H1 (cell line): ENCODE measurements around the gene PRDX2. TPM values are rescaled to one million over a fixed set of nuclear protein-coding genes. Genes with fewer than 3 reads are reported as not detected.
"Not testable (repeated sequence)": the region's sequence is repeated elsewhere in the genome, so short reads cannot be mapped to it uniquely, and the experiment has no call there.

ENCODE experiments used
- CTCF ChIA-PET: fragments of 300-600 bp; sonication (Branson Sonifier 250); formaldehyde crosslinking; loops from one replicate; lab custom pipeline; 2021; ENCODE audit not compliant: partially characterized antibody; lab: Charles Lee
- POLR2A ChIA-PET: fragments of 300-600 bp; sonication (Branson Sonifier 250); formaldehyde crosslinking; loops from one replicate; lab custom pipeline; 2021; ENCODE audit warnings: inconsistent platforms; ENCODE audit not compliant: partially characterized antibody; lab: Charles Lee
- DNase-seq, 2 experiments: peaks; one replicate each; pipeline versions ENCODE4 v3.0.0 to v3.0.0-alpha.2; 2010 to 2022; ENCODE audit warnings: low spot score in 2 of 2, low read depth in 1 of 2, mixed read lengths in 1 of 2
- FAIRE-seq: peaks from 2 replicates; lab custom pipeline; 2011; peaks lifted over from hg19 to GRCh38; lab: Jason Lieb, UNC
- H2AFZ ChIP-seq: 2 replicates; pipeline ENCODE4 v1.8.1; 2012; ENCODE audit warnings: low read length, inconsistent platforms
- H2AK5ac ChIP-seq: 2 replicates; pipeline ENCODE4 v1.6.1; 2013; ENCODE audit warnings: low read depth, low read length
- H2BK120ac ChIP-seq: replicated peaks from 2 replicates; pipeline ENCODE3; 2013; ENCODE audit warnings: low read depth, low read length, inconsistent platforms
- H2BK12ac ChIP-seq: 2 replicates; pipeline ENCODE4 v1.6.1; 2013; ENCODE audit warnings: low read depth, low read length
- H2BK15ac ChIP-seq: 2 replicates; pipeline ENCODE4 v1.6.1; 2013; ENCODE audit warnings: low read length
- H2BK20ac ChIP-seq: 2 replicates; pipeline ENCODE4 v1.6.1; 2013; ENCODE audit warnings: low read length
- H2BK5ac ChIP-seq: 2 replicates; pipeline ENCODE4 v1.6.1; 2013; ENCODE audit warnings: low read depth, low read length
- H3K14ac ChIP-seq: 2 replicates; pipeline ENCODE4 v1.6.1; 2013; ENCODE audit warnings: inconsistent platforms; ENCODE audit not compliant: insufficient read length
- H3K18ac ChIP-seq: 2 replicates; pipeline ENCODE4 v1.6.1; 2013; ENCODE audit warnings: low read length; ENCODE audit errors: extremely low read depth
- H3K23ac ChIP-seq: 2 replicates; pipeline ENCODE4 v1.6.1; 2013; ENCODE audit warnings: inconsistent platforms; ENCODE audit not compliant: insufficient read length
- H3K23me2 ChIP-seq: 2 replicates; pipeline ENCODE4 v1.6.1; 2013; ENCODE audit warnings: low read depth, low read length
- H3K27ac ChIP-seq: 2 replicates; pipeline ENCODE4 v1.6.1; 2011; ENCODE audit warnings: low read depth, low read length, inconsistent platforms
- H3K27me3 ChIP-seq, 4 experiments: replicated peaks in 1 of 4; 1 replicate in 1 of 4; 2 replicates in 3 of 4; pipeline versions ENCODE4 v1.6.1 to v1.8.1; 2011 to 2013; ENCODE audit warnings: low read length in 3 of 4, mild to moderate bottlenecking in 3 of 4, inconsistent platforms in 2 of 4, mixed read lengths in 2 of 4, moderate library complexity in 1 of 4; ENCODE audit not compliant: control insufficient read depth in 3 of 4, insufficient read depth in 3 of 4; ENCODE audit errors: extremely low read depth in 1 of 4
- H3K36me3 ChIP-seq, 4 experiments: 2 replicates each; pipeline versions ENCODE4 v1.6.1 to v1.8.1; 2011 to 2013; ENCODE audit warnings: mild to moderate bottlenecking in 4 of 4, low read length in 3 of 4, moderate library complexity in 2 of 4, control low read depth in 1 of 4, inconsistent platforms in 1 of 4; ENCODE audit not compliant: insufficient read depth in 4 of 4, control insufficient read depth in 2 of 4
- H3K4ac ChIP-seq: replicated peaks from 2 replicates; pipeline ENCODE3; 2013; ENCODE audit warnings: low read length, low read depth, mixed read lengths, inconsistent platforms; ENCODE audit not compliant: insufficient read length
- H3K4me1 ChIP-seq, 4 experiments: replicated peaks in 1 of 4; 1 replicate in 1 of 4; 2 replicates in 3 of 4; pipeline versions ENCODE4 v1.6.1 to v1.8.1; 2011 to 2013; ENCODE audit warnings: low read length in 3 of 4, inconsistent platforms in 2 of 4, mixed read lengths in 1 of 4; ENCODE audit not compliant: insufficient read depth in 4 of 4, control insufficient read depth in 3 of 4
- H3K4me2 ChIP-seq, 2 experiments: 2 replicates each; pipeline versions ENCODE4 v1.6.1 to v1.8.1; 2011 to 2013; ENCODE audit warnings: low read depth in 2 of 2, low read length in 2 of 2, control low read depth in 1 of 2, inconsistent platforms in 1 of 2, mild to moderate bottlenecking in 1 of 2; ENCODE audit not compliant: insufficient read depth in 1 of 2
- H3K4me3 ChIP-seq, 4 experiments: fragments of 200-600, 300-600 bp in 1 of 4; sonication (generic), shearing (Covaris generic), sonication (Bioruptor Twin) in 1 of 4; 2 replicates each; pipeline versions ENCODE4 v1.5.1 to v1.8.1; 2011 to 2016; ENCODE audit warnings: low read length in 4 of 4, low read depth in 3 of 4, control low read depth in 2 of 4, inconsistent platforms in 2 of 4, mild to moderate bottlenecking in 2 of 4, mixed read lengths in 1 of 4, moderate library complexity in 1 of 4; ENCODE audit not compliant: insufficient read depth in 2 of 4; ENCODE audit errors: extremely low read depth in 1 of 4
- H3K56ac ChIP-seq: replicated peaks from 2 replicates; pipeline ENCODE3; 2013; ENCODE audit warnings: low read depth, mild to moderate bottlenecking, mixed read lengths, low read length, inconsistent platforms; ENCODE audit not compliant: insufficient read length
- H3K79me1 ChIP-seq: 2 replicates; pipeline ENCODE4 v1.6.1; 2013; ENCODE audit warnings: low read depth, low read length, control low read depth
- H3K79me2 ChIP-seq, 2 experiments: 2 replicates each; pipeline versions ENCODE4 v1.6.1 to v1.8.1; 2012 to 2013; ENCODE audit warnings: low read length in 2 of 2, mild to moderate bottlenecking in 2 of 2, inconsistent platforms in 1 of 2; ENCODE audit not compliant: insufficient read depth in 2 of 2, control insufficient read depth in 1 of 2
- H3K9ac ChIP-seq, 4 experiments: replicated peaks in 1 of 4; 1 replicate in 1 of 4; 2 replicates in 3 of 4; pipeline versions ENCODE4 v1.6.1 to v1.8.1; 2011 to 2013; ENCODE audit warnings: low read depth in 3 of 4, low read length in 3 of 4, control low read depth in 2 of 4, mild to moderate bottlenecking in 2 of 4, moderate library complexity in 2 of 4, inconsistent platforms in 1 of 4; ENCODE audit errors: extremely low read depth in 1 of 4
- H3K9me3 ChIP-seq, 2 experiments: 2 replicates each; pipeline versions ENCODE4 v1.6.1 to v1.8.1; 2012 to 2013; ENCODE audit warnings: mild to moderate bottlenecking in 2 of 2, moderate library complexity in 2 of 2, control low read depth in 1 of 2, inconsistent platforms in 1 of 2, low read depth in 1 of 2, low read length in 1 of 2, mixed read lengths in 1 of 2; ENCODE audit not compliant: insufficient read depth in 2 of 2
- H4K20me1 ChIP-seq, 2 experiments: replicated peaks in 1 of 2; 2 replicates each; pipeline versions ENCODE3 to v1.8.1; 2011 to 2013; ENCODE audit warnings: inconsistent platforms in 2 of 2, low read length in 2 of 2, mild to moderate bottlenecking in 1 of 2; ENCODE audit not compliant: insufficient read depth in 2 of 2, control insufficient read depth in 1 of 2
- H4K5ac ChIP-seq: 2 replicates; pipeline ENCODE4 v1.6.1; 2013; ENCODE audit warnings: low read length, low read depth, mixed read lengths, inconsistent platforms; ENCODE audit not compliant: insufficient read length
- H4K8ac ChIP-seq: 2 replicates; pipeline ENCODE4 v1.8.0; 2013; ENCODE audit warnings: mild to moderate bottlenecking, moderate library complexity, low read length, inconsistent platforms; ENCODE audit not compliant: insufficient read depth; ENCODE audit errors: extremely low read depth
- H4K91ac ChIP-seq: replicated peaks from 2 replicates; pipeline ENCODE3; 2013; ENCODE audit warnings: low read length, mixed read lengths, inconsistent platforms; ENCODE audit not compliant: insufficient read length
- WGBS, 2 experiments: shearing (Covaris generic) in 1 of 2; methylation state at CpG; one replicate each; pipeline versions ENCODE4 v1.1.6 to v1.1.7; 2013 to 2015; ENCODE audit warnings: low lambda C conversion rate in 2 of 2, mixed read lengths in 2 of 2, inconsistent platforms in 1 of 2, low coverage in 1 of 2, missing lambda C conversion rate in 1 of 2; ENCODE audit not compliant: insufficient replicate concordance in 2 of 2, insufficient coverage in 1 of 2, insufficient read length in 1 of 2; ENCODE audit errors: extremely low coverage in 1 of 2, missing lambda C conversion rate in 1 of 2; 5-methylcytosine and 5-hydroxymethylcytosine counted together
- polyA plus RNA-seq, 7 experiments: library from polyadenylated mRNA; depleted of rRNA in 3 of 7; stranded (reverse) in 5 of 7; unstranded in 2 of 7; fragments of >200 nt in 5 of 7; fragments of 200-250 nt in 2 of 7; gene quantifications; 1 replicate in 5 of 7; 2 replicates in 1 of 7; 4 replicates in 1 of 7; pipeline versions ENCODE4 v1.2.1 to v1.2.3, GENCODE V29; 2011 to 2013; ENCODE audit warnings: missing spikeins in 2 of 7, mixed read lengths in 2 of 7
- total RNA-seq: library from RNA; stranded (reverse); fragmentation: NEBNext Ultra II Directional; extraction: Animal tissue kit (Norgen Biotek cat#: 25700); gene quantifications from 2 replicates; pipeline ENCODE4 v1.2.1, GENCODE V29; 2021

The PRDX2 gene
- total and polyA plus RNA-seq, 2 of the 8 experiments (the other 6 are each of a cell fraction or from before 2014, with no cell fraction given), result 380 to 748 TPM

DNA sequence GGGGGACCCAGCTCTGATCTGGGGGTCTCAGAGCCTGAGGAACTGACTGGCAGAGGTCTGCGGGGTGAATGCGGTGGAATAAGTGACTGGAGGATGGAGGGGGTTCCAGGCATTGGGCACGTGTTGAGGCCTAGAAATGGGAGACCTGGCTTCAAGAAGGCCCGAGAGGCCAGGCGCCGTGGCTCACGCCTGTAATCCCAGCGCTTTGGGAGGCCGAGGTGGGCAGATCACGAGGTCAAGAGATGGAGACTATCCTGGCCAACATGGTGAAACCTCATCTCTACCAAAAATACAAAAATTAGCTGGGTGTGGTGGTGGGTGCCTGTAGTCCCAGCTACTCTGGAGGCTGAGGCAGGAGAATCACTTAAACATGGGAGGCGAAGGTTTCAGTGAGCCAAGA, 16.2 kb upstream of the PRDX2 start:
- H2BK12ac ChIP-seq, H2BK120ac ChIP-seq, H3K79me2 ChIP-seq, H3K18ac ChIP-seq, H2BK15ac ChIP-seq, H3K23me2 ChIP-seq, DNase-seq, H3K27ac ChIP-seq, H3K23ac ChIP-seq, H3K9me3 ChIP-seq, H3K4me1 ChIP-seq, H3K9ac ChIP-seq, H3K27me3 ChIP-seq, H4K8ac ChIP-seq, H4K20me1 ChIP-seq, H3K4me3 ChIP-seq, H3K4me2 ChIP-seq, H3K14ac ChIP-seq, H3K4ac ChIP-seq, H4K5ac ChIP-seq, H3K79me1 ChIP-seq, H4K91ac ChIP-seq, H2BK5ac ChIP-seq, FAIRE-seq, H2BK20ac ChIP-seq, H2AK5ac ChIP-seq, H3K56ac ChIP-seq, H2AFZ ChIP-seq: not testable (repeated sequence)
- 83% methylated on average over 11 of the region's 11 CpGs; no CpG with 5 or more reads in 1 of the 2 experiments for WGBS, 2 experiments
- ChIA-PET CTCF (interaction anchor here (0.6 to 2.4 kb wide), 4 partner anchors 11 to 104 kb away, joined by 3 to 12 read pairs (median 4); partner anchors contain the start of gene RNASEH2A), POLR2A (interaction anchor here (0.6 to 2.4 kb wide), 7 partner anchors 9 to 97 kb away, joined by 3 to 9 read pairs (median 3); partner anchors contain the start of gene RNASEH2A)
- peaks cover 3 to 21% (median 12%) of the 10 kb centered on the region in 4 experiments; a peak in 6 of 8 replicates for H3K36me3 ChIP-seq

GRCh38 chr19:12817188-12817587, 15.6 kb upstream of the PRDX2 start:
- POLR2A ChIA-PET, result interaction anchor here (0.6 to 2.4 kb wide), 5 partner anchors 11 to 96 kb away, joined by 3 to 9 read pairs (median 3); partner anchors contain the start of gene RNASEH2A
- not testable (repeated sequence) for H2BK5ac ChIP-seq, DNase-seq, H3K4ac ChIP-seq, H3K4me2 ChIP-seq, FAIRE-seq, H3K79me2 ChIP-seq, H3K14ac ChIP-seq, H3K9ac ChIP-seq, H3K27me3 ChIP-seq, H3K56ac ChIP-seq, H3K79me1 ChIP-seq, H3K23me2 ChIP-seq, H3K4me1 ChIP-seq, H4K8ac ChIP-seq, H2BK120ac ChIP-seq, H2BK20ac ChIP-seq, H2BK15ac ChIP-seq, H4K91ac ChIP-seq, H2AFZ ChIP-seq, H4K20me1 ChIP-seq, H2AK5ac ChIP-seq, H3K4me3 ChIP-seq, H2BK12ac ChIP-seq, H3K18ac ChIP-seq, H4K5ac ChIP-seq, H3K27ac ChIP-seq, H3K9me3 ChIP-seq, H3K23ac ChIP-seq
- peaks cover 3 to 26% (median 12%) of the 10 kb centered on the region in 4 experiments; a peak in 6 of 8 replicates for H3K36me3 ChIP-seq
- WGBS, 2 experiments, result 96% methylated on average over 6 of the region's 6 CpGs; no CpG with 5 or more reads in 1 of the 2 experiments
- CTCF ChIA-PET, result interaction anchor here (0.6 to 2.4 kb wide), 4 partner anchors 8 to 68 kb away, joined by 3 to 12 read pairs (median 4); partner anchors contain the start of gene RNASEH2A
